Panc1 (cell line): Measurements from ENCODE around the gene CDK14. TPM values are rescaled to one million over a fixed set of nuclear protein-coding genes. Genes with fewer than 3 reads are reported as not detected.

ENCODE experiments used
- ATAC-seq: fragments of 200-7000 bp; cut with Tn5 transposase; 2 replicates; pipeline ENCODE4 v1.9.1; 2020; ENCODE audit warnings: mild to moderate bottlenecking, moderate library complexity
- BruUV-seq: library from RNA; stranded (reverse); fragments of 400-500 nt; replicated peaks from 2 replicates; lab custom pipeline; 2021; lab: Mats Ljungman, UMichigan
- CTCF ChIA-PET: fragments of 300-600 bp; sonication (Branson Sonifier 250); formaldehyde crosslinking; loops from one replicate; lab custom pipeline; 2022; ENCODE audit warnings: antibody characterized with exemption; lab: Charles Lee
- POLR2A ChIA-PET: fragments of 300-600 bp; sonication (Branson Sonifier 250); formaldehyde crosslinking; loops from one replicate; lab custom pipeline; 2022; ENCODE audit warnings: antibody characterized with exemption; lab: Charles Lee
- DNase-seq: peaks from one replicate; pipeline ENCODE4 v3.0.0-alpha.2; 2010; ENCODE audit warnings: low read depth, low spot score
- H3K27ac ChIP-seq: 2 replicates; pipeline ENCODE4 v1.5.1; 2011; ENCODE audit warnings: mild to moderate bottlenecking, low read length, inconsistent platforms
- H3K27me3 ChIP-seq: fragments of 200-500 bp; sonication (Bioruptor generic); 2 replicates; pipeline ENCODE4 v1.6.0; 2014; ENCODE audit warnings: low read length, inconsistent platforms; ENCODE audit not compliant: control insufficient read depth, insufficient read depth
- H3K36me3 ChIP-seq: fragments of 200-500 bp; sonication (Bioruptor generic); 2 replicates; pipeline ENCODE4 v1.5.1; 2014; ENCODE audit warnings: inconsistent platforms, mild to moderate bottlenecking, low read length, moderate library complexity; ENCODE audit not compliant: control insufficient read depth, insufficient read depth
- H3K4me1 ChIP-seq: 2 replicates; pipeline ENCODE4 v1.5.1; 2011; ENCODE audit warnings: inconsistent platforms, mild to moderate bottlenecking, low read length, moderate library complexity; ENCODE audit not compliant: control insufficient read depth, insufficient read depth
- H3K4me3 ChIP-seq, 2 experiments: 2 replicates each; pipeline ENCODE4 v1.5.1; 2011 to 2012; ENCODE audit warnings: low read depth in 2 of 2, low read length in 2 of 2, mild to moderate bottlenecking in 2 of 2, inconsistent platforms in 1 of 2, moderate library complexity in 1 of 2
- H3K9me3 ChIP-seq: fragments of 200-500 bp; sonication (Bioruptor generic); 2 replicates; pipeline ENCODE4 v1.5.1; 2014; ENCODE audit warnings: low read depth, mild to moderate bottlenecking, inconsistent platforms, low read length, moderate library complexity; ENCODE audit not compliant: control insufficient read depth, insufficient read depth
- POLR2AphosphoS5 ChIP-seq: IDR thresholded peaks from 2 replicates; pipeline ENCODE4 v1.6.1; 2012; ENCODE audit warnings: mild to moderate bottlenecking, low read depth, low read length, moderate library complexity
- REST ChIP-seq, 2 experiments: IDR thresholded peaks; 2 replicates each; pipeline ENCODE4 v1.6.1; 2011 to 2012; ENCODE audit warnings: low read depth in 2 of 2, control low read depth in 1 of 2, low read length in 1 of 2, mild to moderate bottlenecking in 1 of 2, moderate library complexity in 1 of 2; ENCODE audit not compliant: insufficient read depth in 1 of 2
- SIN3A ChIP-seq: IDR thresholded peaks from 2 replicates; pipeline ENCODE4 v1.6.1; 2012; ENCODE audit warnings: low read depth, mild to moderate bottlenecking, low read length, moderate library complexity, borderline replicate concordance; ENCODE audit not compliant: insufficient read depth
- TCF7L2 ChIP-seq: IDR thresholded peaks from 2 replicates; pipeline ENCODE4 v1.6.1; 2011; ENCODE audit warnings: mild to moderate bottlenecking, low read depth, low read length, inconsistent platforms
- in situ Hi-C: cut with HindIII; loops from 2 replicates; pipeline ENCODE4 v1.10.0; 2016; ENCODE audit warnings: low sequenced_read_pairs, low pct_unique_long_range_greater_than_20kb
- intact Hi-C: fragments of 100-400 bp; cut with micrococcal nuclease; formaldehyde crosslinking; loops from one replicate; pipeline ENCODE4 v1.10.0; 2022; ENCODE audit not compliant: unreplicated experiment
- total RNA-seq: library from RNA; stranded (reverse); gene quantifications from one replicate; pipeline ENCODE4 v1.2.1, GENCODE V29; 2021; ENCODE audit not compliant: unreplicated experiment
- TF ChIP-seq, protein P1 (sequence below): fragments of 450-650 bp; IDR thresholded peaks from 2 replicates; pipeline ENCODE4 v1.5.1; 2017; ENCODE audit warnings: mild to moderate bottlenecking

The CDK14 gene
- total RNA-seq, 1 experiment from 2014 or later, result 3.0 TPM

DNA sequence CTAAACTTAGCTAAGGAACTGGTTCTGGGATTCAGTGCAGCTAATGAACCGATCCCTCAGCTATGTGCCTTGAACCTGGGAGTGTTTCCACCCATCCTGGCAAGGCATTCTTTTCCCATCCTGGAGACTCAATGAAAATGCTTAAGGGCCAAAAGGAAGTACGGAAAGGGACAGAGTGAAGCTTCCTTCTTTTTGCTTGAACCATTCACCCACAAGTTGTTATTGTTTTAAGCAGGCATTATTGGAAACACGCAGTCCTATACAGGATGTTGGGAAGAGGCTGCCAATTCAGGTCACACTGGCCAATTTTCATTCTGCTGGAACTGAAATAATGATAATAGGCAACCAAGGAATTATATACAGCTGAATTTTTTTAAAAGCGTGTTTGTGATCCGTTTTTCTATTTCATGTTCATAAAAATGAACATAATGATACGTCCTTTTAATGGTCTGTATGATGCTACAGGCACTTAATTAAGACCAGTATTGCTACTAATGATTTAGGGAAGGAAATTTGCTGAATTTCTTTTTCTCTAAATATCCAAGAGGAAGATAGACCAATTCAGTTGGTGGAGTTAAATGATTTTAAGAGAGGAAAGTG lies 610.3 kb downstream of the CDK14 start:
- no TSS peak for BruUV-seq
- H3K4me3 ChIP-seq, result no peak overlapping the region
- CTCF ChIA-PET, result no interaction called here
- in situ Hi-C loops (no loop called here), intact Hi-C loops (no loop called here)
- no peaks in the 10 kb centered on the region for H3K36me3 ChIP-seq
- H3K9me3 ChIP-seq, result no peaks in the 10 kb centered on the region
- ATAC-seq, result no peak
- TF ChIP-seq, protein P1, sequence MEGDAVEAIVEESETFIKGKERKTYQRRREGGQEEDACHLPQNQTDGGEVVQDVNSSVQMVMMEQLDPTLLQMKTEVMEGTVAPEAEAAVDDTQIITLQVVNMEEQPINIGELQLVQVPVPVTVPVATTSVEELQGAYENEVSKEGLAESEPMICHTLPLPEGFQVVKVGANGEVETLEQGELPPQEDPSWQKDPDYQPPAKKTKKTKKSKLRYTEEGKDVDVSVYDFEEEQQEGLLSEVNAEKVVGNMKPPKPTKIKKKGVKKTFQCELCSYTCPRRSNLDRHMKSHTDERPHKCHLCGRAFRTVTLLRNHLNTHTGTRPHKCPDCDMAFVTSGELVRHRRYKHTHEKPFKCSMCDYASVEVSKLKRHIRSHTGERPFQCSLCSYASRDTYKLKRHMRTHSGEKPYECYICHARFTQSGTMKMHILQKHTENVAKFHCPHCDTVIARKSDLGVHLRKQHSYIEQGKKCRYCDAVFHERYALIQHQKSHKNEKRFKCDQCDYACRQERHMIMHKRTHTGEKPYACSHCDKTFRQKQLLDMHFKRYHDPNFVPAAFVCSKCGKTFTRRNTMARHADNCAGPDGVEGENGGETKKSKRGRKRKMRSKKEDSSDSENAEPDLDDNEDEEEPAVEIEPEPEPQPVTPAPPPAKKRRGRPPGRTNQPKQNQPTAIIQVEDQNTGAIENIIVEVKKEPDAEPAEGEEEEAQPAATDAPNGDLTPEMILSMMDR, result no peak
- no peak for TF ChIP-seq TCF7L2
- TF ChIP-seq SIN3A, result no peak
- TF ChIP-seq POLR2AphosphoS5, result no peak
- no peak for TF ChIP-seq REST (IDR thresholded peaks at IDR 0.05; ENCODE audit: insufficient read depth in 1 of 2, low read depth in 2 of 2, low read length in 1 of 2)
- no peak for DNase-seq
- H3K27me3 ChIP-seq, result no peaks in the 10 kb centered on the region
- no peak overlapping the region for H3K27ac ChIP-seq
- no peaks in the 10 kb centered on the region for H3K4me1 ChIP-seq
- POLR2A ChIA-PET, result no interaction called here

- ChIA-PET POLR2A (no interaction called here), CTCF (no interaction called here)
- no peak for DNase-seq
- in situ Hi-C loops (no loop called here), intact Hi-C loops (no loop called here)
- no peaks in the 10 kb centered on the region for H3K9me3 ChIP-seq
- no TSS peak for BruUV-seq
- H3K36me3 ChIP-seq, result no peaks in the 10 kb centered on the region
- no peak overlapping the region for H3K27ac ChIP-seq
- H3K4me1 ChIP-seq, result no peaks in the 10 kb centered on the region
- TF ChIP-seq, protein P1, result no peak
- TF ChIP-seq TCF7L2 (no peak), REST (IDR thresholded peaks at IDR 0.05; ENCODE audit: insufficient read depth in 1 of 2, low read depth in 2 of 2, low read length in 1 of 2) (no peak), SIN3A (no peak), POLR2AphosphoS5 (no peak)
- no peak for ATAC-seq
- H3K27me3 ChIP-seq, result no peaks in the 10 kb centered on the region
- H3K4me3 ChIP-seq, result no peak overlapping the region
Measured at GRCh38 chr7:91212582-91212981, 616.5 kb downstream of the CDK14 start.
